IMR-90 (cell line): ENCODE data around the gene FKRP. TPM values are rescaled to one million over a fixed set of nuclear protein-coding genes. Genes with fewer than 3 reads are reported as not detected.

Experiments used
- ATAC-seq: fragments of 200-7000 bp; cut with Tn5 transposase; 2 replicates; pipeline ENCODE4 v1.9.1; 2020; ENCODE audit warnings: low read depth, mild to moderate bottlenecking, moderate library complexity
- BruUV-seq: library from RNA; stranded (reverse); fragments of 400-500 nt; replicated peaks from 2 replicates; lab custom pipeline; 2021; lab: Mats Ljungman, UMichigan
- CTCF ChIA-PET: fragments of 300-600 bp; formaldehyde crosslinking; extraction: SDS; loops from one replicate; lab custom pipeline; 2021; ENCODE audit warnings: antibody characterized with exemption; lab: Yijun Ruan, JAX
- POLR2A ChIA-PET: fragments of 300-600 bp; sonication (Branson Sonifier 250); formaldehyde crosslinking; loops from one replicate; lab custom pipeline; 2022; ENCODE audit warnings: antibody characterized with exemption; ENCODE audit not compliant: unreplicated experiment; lab: Charles Lee
- DNase-seq: peaks from one replicate; pipeline ENCODE4 v3.0.0; 2013
- H2AFZ ChIP-seq: replicated peaks from 2 replicates; pipeline ENCODE3; 2013; ENCODE audit warnings: low read length, mild to moderate bottlenecking; ENCODE audit not compliant: poor library complexity
- H2AK5ac ChIP-seq: 2 replicates; pipeline ENCODE4 v1.6.1; 2013; ENCODE audit warnings: low read depth, low read length, inconsistent platforms
- H2AK9ac ChIP-seq: replicated peaks from 2 replicates; pipeline ENCODE3; 2013; ENCODE audit warnings: mild to moderate bottlenecking, low read depth, low read length, moderate library complexity; ENCODE audit not compliant: poor library complexity
- H2BK120ac ChIP-seq: 2 replicates; pipeline ENCODE4 v1.6.1; 2013; ENCODE audit warnings: low read depth, low read length, inconsistent platforms
- H2BK15ac ChIP-seq: 3 replicates; pipeline ENCODE4 v1.6.1; 2013; ENCODE audit warnings: low read depth, low read length, inconsistent platforms
- H2BK20ac ChIP-seq: 2 replicates; pipeline ENCODE4 v1.6.1; 2013; ENCODE audit warnings: low read depth, mild to moderate bottlenecking, inconsistent platforms, low read length, moderate library complexity
- H2BK5ac ChIP-seq: 2 replicates; pipeline ENCODE4 v1.6.1; 2013; ENCODE audit warnings: mild to moderate bottlenecking, low read depth, low read length, inconsistent platforms; ENCODE audit not compliant: poor library complexity, severe bottlenecking
- H3K14ac ChIP-seq: replicated peaks from 2 replicates; pipeline ENCODE4 v1.6.1; 2013; ENCODE audit warnings: low read depth, low read length, inconsistent platforms
- H3K18ac ChIP-seq: 2 replicates; pipeline ENCODE4 v1.6.1; 2013; ENCODE audit warnings: low read depth, low read length, control low read depth
- H3K23ac ChIP-seq: 2 replicates; pipeline ENCODE4 v1.6.1; 2013; ENCODE audit warnings: low read depth, low read length, inconsistent platforms
- H3K27ac ChIP-seq: 2 replicates; pipeline ENCODE4 v1.5.1; 2013; ENCODE audit warnings: mild to moderate bottlenecking, control low read depth, low read length; ENCODE audit not compliant: insufficient read depth
- H3K27me3 ChIP-seq: 2 replicates; pipeline ENCODE4 v1.6.1; 2013; ENCODE audit warnings: low read length; ENCODE audit not compliant: control insufficient read depth, insufficient read depth
- H3K36me3 ChIP-seq: 2 replicates; pipeline ENCODE4 v1.6.1; 2013; ENCODE audit warnings: low read length, mixed read lengths; ENCODE audit not compliant: control insufficient read depth, insufficient read depth
- H3K4ac ChIP-seq: 2 replicates; pipeline ENCODE4 v1.6.1; 2013; ENCODE audit warnings: low read depth, low read length, inconsistent platforms
- H3K4me1 ChIP-seq: 2 replicates; pipeline ENCODE4 v1.6.1; 2013; ENCODE audit warnings: low read length, mixed read lengths; ENCODE audit not compliant: control insufficient read depth, insufficient read depth
- H3K4me2 ChIP-seq: 2 replicates; pipeline ENCODE4 v1.6.1; 2013; ENCODE audit warnings: low read depth, mild to moderate bottlenecking, control low read depth, low read length, moderate library complexity
- H3K4me3 ChIP-seq: 2 replicates; pipeline ENCODE4 v1.5.1; 2013; ENCODE audit warnings: low read depth, mild to moderate bottlenecking, control low read depth, low read length, moderate library complexity; ENCODE audit not compliant: insufficient read depth
- H3K56ac ChIP-seq: 2 replicates; pipeline ENCODE4 v1.6.1; 2013; ENCODE audit warnings: low read length, inconsistent platforms; ENCODE audit not compliant: insufficient read depth; ENCODE audit errors: extremely low read depth
- H3K79me1 ChIP-seq, 2 experiments: 2 replicates each; pipeline ENCODE4 v1.6.1; 2013; ENCODE audit warnings: low read length in 2 of 2, inconsistent platforms in 1 of 2, low read depth in 1 of 2
- H3K9ac ChIP-seq: 2 replicates; pipeline ENCODE4 v1.6.1; 2013; ENCODE audit warnings: low read depth, low read length, control low read depth
- H3K9me1 ChIP-seq: 2 replicates; pipeline ENCODE4 v1.6.1; 2013; ENCODE audit warnings: low read length, inconsistent platforms; ENCODE audit not compliant: insufficient read depth
- H3K9me3 ChIP-seq: 2 replicates; pipeline ENCODE4 v1.6.1; 2013; ENCODE audit warnings: low read length; ENCODE audit not compliant: control insufficient read depth, insufficient read depth
- H4K20me1 ChIP-seq: 2 replicates; pipeline ENCODE4 v1.6.1; 2013; ENCODE audit warnings: low read length, inconsistent platforms; ENCODE audit not compliant: insufficient read depth
- H4K5ac ChIP-seq: 2 replicates; pipeline ENCODE4 v1.6.1; 2013; ENCODE audit warnings: mild to moderate bottlenecking, low read depth, low read length, control low read depth
- H4K8ac ChIP-seq, 2 experiments: 2 replicates each; pipeline ENCODE4 v1.6.1; 2013; ENCODE audit warnings: low read depth in 2 of 2, low read length in 2 of 2, control low read depth in 1 of 2, inconsistent platforms in 1 of 2
- H4K91ac ChIP-seq: 2 replicates; pipeline ENCODE4 v1.6.1; 2013; ENCODE audit warnings: low read depth, low read length, inconsistent platforms; ENCODE audit not compliant: insufficient read depth
- CEBPB ChIP-seq: IDR thresholded peaks from 2 replicates; pipeline ENCODE4 v1.6.1; 2012; ENCODE audit warnings: low read depth, low read length, improper control_type of control experiment
- CTCF ChIP-seq: conservative IDR thresholded peaks from 2 replicates; pipeline ENCODE4 v1.5.1; 2012; ENCODE audit warnings: mild to moderate bottlenecking, low read depth, low read length, improper control_type of control experiment
- FOS ChIP-seq: fragments of 150-350 bp; IDR thresholded peaks from 2 replicates; pipeline ENCODE4 v1.6.1; 2016; ENCODE audit warnings: low read depth, low read length
- MAZ ChIP-seq: IDR thresholded peaks from 2 replicates; pipeline ENCODE4 v1.6.1; 2012; ENCODE audit warnings: low read depth, mild to moderate bottlenecking, low read length, improper control_type of control experiment, moderate library complexity, borderline replicate concordance
- MXI1 ChIP-seq: IDR thresholded peaks from 2 replicates; pipeline ENCODE4 v1.6.1; 2012; ENCODE audit warnings: low read depth, mild to moderate bottlenecking, low read length, moderate library complexity, borderline replicate concordance
- POLR2A ChIP-seq: IDR thresholded peaks from 2 replicates; pipeline ENCODE4 v1.6.1; 2012; ENCODE audit warnings: mild to moderate bottlenecking, low read depth, low read length
- RAD21 ChIP-seq: IDR thresholded peaks from 2 replicates; pipeline ENCODE4 v1.6.1; 2012; ENCODE audit warnings: low read length, improper control_type of control experiment
- RCOR1 ChIP-seq: IDR thresholded peaks from 2 replicates; pipeline ENCODE4 v1.6.1; 2012; ENCODE audit warnings: mild to moderate bottlenecking, low read length, improper control_type of control experiment; ENCODE audit not compliant: insufficient replicate concordance
- RFX5 ChIP-seq: IDR thresholded peaks from 2 replicates; pipeline ENCODE4 v1.8.0; 2012; ENCODE audit warnings: low read depth, mild to moderate bottlenecking, low read length, moderate library complexity
- SMC3 ChIP-seq: fragments of 150-350 bp; IDR thresholded peaks from 2 replicates; pipeline ENCODE4 v1.6.1; 2016; ENCODE audit warnings: low read depth, mild to moderate bottlenecking, antibody characterized with exemption, low read length, moderate library complexity
- whole genome bisulfite sequencing, 2 experiments: methylation state at CpG; one replicate each; pipeline versions ENCODE4 v1.1.5 to v1.1.7; 2013; ENCODE audit warnings: missing lambda C conversion rate in 2 of 2; ENCODE audit not compliant: insufficient read length in 1 of 2; ENCODE audit errors: extremely low coverage in 2 of 2; 5-methylcytosine and 5-hydroxymethylcytosine counted together
- dilution Hi-C: fragments of 300-500 bp; cut with HindIII; formaldehyde crosslinking; loops from one replicate; pipeline ENCODE4 v1.14.3; 2018; ENCODE audit warnings: low sequenced_read_pairs; ENCODE audit not compliant: unreplicated experiment
- in situ Hi-C: fragments of 300-500 bp; cut with MboI; formaldehyde crosslinking; loops from 3 replicates; pipeline ENCODE4 v1.14.3; 2019; ENCODE audit warnings: low sequenced_read_pairs, inconsistent platforms, mixed read lengths
- intact Hi-C: fragments of 100-400 bp; cut with micrococcal nuclease; formaldehyde crosslinking; loops from 2 replicates; pipeline ENCODE4 v1.10.0; 2022
- polyA plus RNA-seq, 3 experiments: library from polyadenylated mRNA; depleted of rRNA; stranded (reverse); fragments of >200 nt; gene quantifications; 2 replicates each; pipeline ENCODE4 v1.2.3, GENCODE V29; 2012; ENCODE audit warnings: low replicate concordance in 1 of 3
- total RNA-seq: library from RNA; depleted of rRNA; stranded (reverse); fragments of >200 nt; gene quantifications from 2 replicates; pipeline ENCODE4 v1.2.3, GENCODE V29; 2012
- TF ChIP-seq, protein P1 (sequence below): fragments of 150-350 bp; IDR thresholded peaks from 2 replicates; pipeline ENCODE4 v1.6.1; 2016; ENCODE audit warnings: low read depth, mild to moderate bottlenecking, low read length, moderate library complexity, borderline replicate concordance

The FKRP gene
- total and polyA plus RNA-seq, 2 of the 4 experiments (the other 2 are of a cell fraction) = 6.1 to 25.3 TPM

DNA sequence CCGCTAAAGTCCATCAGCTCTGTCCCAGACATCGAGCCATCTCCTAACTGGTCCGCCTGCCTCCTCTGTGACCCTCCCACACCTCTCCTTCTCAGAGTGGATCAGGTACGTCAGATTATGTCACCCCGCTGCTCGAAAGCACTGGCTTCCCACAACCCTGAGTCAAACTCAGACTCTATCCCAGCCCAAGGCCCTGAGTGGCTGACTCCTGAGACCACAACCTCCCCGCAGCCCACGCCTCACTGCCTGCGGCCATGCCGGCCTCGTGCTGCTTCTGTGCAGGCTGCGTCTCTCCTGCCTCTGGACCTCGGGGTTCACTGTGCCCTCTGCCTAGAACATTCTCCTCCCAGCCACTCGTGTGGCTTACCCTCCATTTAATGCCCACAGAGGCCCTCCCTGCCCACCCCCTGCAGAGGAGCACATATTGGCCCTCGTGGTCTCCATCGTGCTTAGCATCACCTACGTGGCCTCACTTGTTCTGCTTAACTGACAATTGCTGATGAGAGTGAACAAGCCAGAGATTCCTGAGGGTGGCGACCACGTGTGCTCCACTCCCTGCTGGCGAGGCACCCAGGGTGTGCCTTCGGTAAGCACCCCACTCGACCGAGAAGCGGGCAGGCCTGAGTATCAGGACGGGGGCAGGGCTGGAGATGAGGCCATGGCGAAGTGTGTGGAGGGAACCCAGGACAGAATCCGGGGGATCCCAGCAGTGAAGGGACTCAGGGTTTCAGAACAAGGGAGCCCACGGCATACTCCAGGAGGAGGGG lies 13.5 kb upstream of the FKRP start:
- 92% methylated on average over 14 of the region's 28 CpGs; no CpG with 5 or more reads in 1 of the 2 experiments for WGBS, 2 experiments
- no peak for DNase-seq
- Histone ChIP-seq H3K14ac (no peak overlapping the region), H2BK5ac (no peak overlapping the region), H2AK9ac (no peak overlapping the region), H2BK20ac (no peak overlapping the region), H4K20me1 (peaks cover 84% of the 10 kb centered on the region), H3K9me3 (no peaks in the 10 kb centered on the region), H3K4me1 (peaks cover 23% of the 10 kb centered on the region), H3K9me1 (peaks cover 26% of the 10 kb centered on the region), H4K91ac (no peak overlapping the region), H3K36me3 (peaks cover 63% of the 10 kb centered on the region), H4K5ac (no peak overlapping the region), H3K9ac (no peak overlapping the region), H3K27ac (no peak overlapping the region), H3K18ac (no peak overlapping the region), H2AK5ac (peak overlapping the region; percentile 58; the same call in 1 of the 2 replicates), H3K23ac (no peak overlapping the region), H2AFZ (no peak overlapping the region), H3K4me2 (no peak overlapping the region), H2BK120ac (no peak overlapping the region), H3K4ac (no peak overlapping the region), H3K27me3 (no peaks in the 10 kb centered on the region), H3K56ac (no peak overlapping the region), H3K79me1 (peaks cover 45 to 86% of the 10 kb centered on the region in 2 experiments), H2BK15ac (no peak overlapping the region), H3K4me3 (no peak overlapping the region), H4K8ac (no peak overlapping the region)
- CTCF ChIA-PET = no interaction called here
- intact Hi-C loops = no loop called here
- POLR2A ChIA-PET = no interaction called here
- TF ChIP-seq, protein P1, sequence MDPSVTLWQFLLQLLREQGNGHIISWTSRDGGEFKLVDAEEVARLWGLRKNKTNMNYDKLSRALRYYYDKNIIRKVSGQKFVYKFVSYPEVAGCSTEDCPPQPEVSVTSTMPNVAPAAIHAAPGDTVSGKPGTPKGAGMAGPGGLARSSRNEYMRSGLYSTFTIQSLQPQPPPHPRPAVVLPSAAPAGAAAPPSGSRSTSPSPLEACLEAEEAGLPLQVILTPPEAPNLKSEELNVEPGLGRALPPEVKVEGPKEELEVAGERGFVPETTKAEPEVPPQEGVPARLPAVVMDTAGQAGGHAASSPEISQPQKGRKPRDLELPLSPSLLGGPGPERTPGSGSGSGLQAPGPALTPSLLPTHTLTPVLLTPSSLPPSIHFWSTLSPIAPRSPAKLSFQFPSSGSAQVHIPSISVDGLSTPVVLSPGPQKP = no peak
- TF ChIP-seq CEBPB (no peak), RFX5 (no peak), SMC3 (no peak), FOS (no peak), RAD21 (no peak), MXI1 (no peak), CTCF (no peak), POLR2A (no peak), MAZ (no peak), RCOR1 (no peak)
- BruUV-seq = no TSS peak
- dilution Hi-C loops = no loop called here
- ATAC-seq = no peak
- in situ Hi-C loops = no loop called here
